HG02884 (cell line): ENCODE data around the gene FOXM1.

Experiments used
- ATAC-seq: cut with Tn5 transposase; IDR thresholded peaks from one replicate; pipeline ENCODE4 v1.9.1; 2021; ENCODE audit warnings: mild to moderate bottlenecking, moderate library complexity; ENCODE audit not compliant: unreplicated experiment

FOXM1 gene

DNA sequence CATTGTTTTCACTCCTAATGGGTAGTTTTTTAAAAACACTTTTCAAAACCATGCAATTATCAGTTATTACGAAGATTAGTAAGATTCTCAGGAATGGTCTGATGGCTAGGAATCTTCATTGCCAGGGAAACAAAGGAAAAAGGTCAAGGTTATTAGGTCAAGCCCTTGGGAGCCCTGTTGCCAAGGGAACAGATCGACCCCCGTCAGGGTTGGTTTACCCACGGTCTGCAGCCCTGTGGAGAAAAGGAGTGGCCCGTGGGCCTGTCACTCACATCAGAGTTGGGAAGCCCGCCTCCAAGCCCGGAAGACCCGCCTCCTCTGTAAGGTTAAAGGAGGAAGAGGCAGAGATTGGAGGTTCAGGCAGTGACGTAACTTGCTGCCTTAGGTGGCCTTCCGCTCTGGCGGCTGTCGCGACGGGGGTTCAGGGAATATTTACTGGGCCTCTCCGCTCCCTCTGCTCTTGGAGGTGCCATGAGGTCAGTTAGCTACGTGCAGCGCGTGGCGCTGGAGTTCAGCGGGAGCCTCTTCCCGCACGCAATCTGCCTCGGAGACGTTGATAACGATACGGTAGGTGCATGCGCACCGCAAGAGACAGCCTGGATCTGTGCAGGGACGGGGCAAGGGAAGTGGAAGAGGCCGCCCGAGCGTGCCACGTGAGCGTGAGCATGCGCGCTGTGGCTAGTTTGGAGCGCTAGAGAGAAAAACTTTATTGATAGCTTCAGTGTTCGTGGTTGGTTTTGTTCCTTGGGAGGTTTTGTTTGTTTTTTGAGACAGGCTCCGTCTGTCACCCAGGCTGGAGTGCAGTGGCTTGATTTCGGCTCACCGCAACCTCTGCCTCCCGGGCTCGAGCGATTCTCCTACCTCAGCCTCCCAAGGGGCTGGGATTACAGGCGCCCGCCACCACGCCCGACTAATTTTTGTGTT is 64.4 kb downstream of the FOXM1 start, which contains the start of gene ITFG2:
ITFG2 (plus strand) TSS at position 379 of the 924 bp plus-strand sequence; CDS start at position 472, 93 bp downstream.
- peak; percentile 94 for ATAC-seq

GRCh38 chr12:2811801-2812200 is 65.2 kb downstream of the FOXM1 start:
- ATAC-seq: no peak
